Measurements from ENCODE around the gene ZNF672. TPM values are rescaled to one million over a fixed set of nuclear protein-coding genes. Genes with fewer than 3 reads are reported as not detected.
A peak's percentile ranks its signal among the peaks of the same experiment; 100 is the strongest.

The ZNF672 gene
- total and polyA plus RNA-seq, 2 of the 13 experiments (the other 11 are each of a cell fraction or from before 2014, with no cell fraction given) = 17.2 to 22.9 TPM

GRCh38 chr1:248810000-248810726 is 27.9 kb upstream of the ZNF672 start:
- H3K4me2 ChIP-seq (ENCODE audit: low read depth, low read length) = no peak overlapping the region
- FAIRE-seq = no peak
- intact Hi-C loops (cut with micrococcal nuclease; ENCODE audit: unreplicated experiment) = loop anchor here (5.0 kb wide), 1 partner anchor 58 kb away; no protein-coding TSS in a partner anchor
- POLR2A ChIA-PET = no interaction called here
- in situ Hi-C loops (cut with HindIII; ENCODE audit: extremely low pct_ligation_motif_present, low pct_unique_long_range_greater_than_20kb) = no loop called here
- DNase-seq (ENCODE audit: low spot score) = no peak
- peaks cover 8 to 34% of the 10 kb centered on the region in 2 experiments; a peak in 4 of 5 replicates for H3K36me3 ChIP-seq (replicated peaks in 1 of 2; ENCODE audit: control insufficient read depth in 1 of 2, insufficient read depth in 2 of 2, low read length in 2 of 2)
- CTCF ChIA-PET (ENCODE audit: low intra/inter-chr PET ratio, low total read pairs) = no interaction called here
- H3K4me1 ChIP-seq (ENCODE audit: insufficient read depth, low read length) = peaks cover 20% of the 10 kb centered on the region
- H3K27ac ChIP-seq (ENCODE audit: extremely low read length, insufficient read depth, low read length) = no peak overlapping the region
- H4K20me1 ChIP-seq (ENCODE audit: insufficient read depth, low read length) = no peaks in the 10 kb centered on the region
- ATAC-seq = no peak
- TF ChIP-seq RBM22 (optimal IDR thresholded peaks at IDR 0.05; ENCODE audit: low read length) (peak; percentile 23), AGO2 (optimal IDR thresholded peaks at IDR 0.05; ENCODE audit: low read depth, low read length) (peak; percentile 33), ARNT2 (CRISPR knock-in tag; IDR thresholded peaks at IDR 0.05; ENCODE audit: low read depth) (no peak), ZNF264 (CRISPR knock-in tag; IDR thresholded peaks at IDR 0.05) (no peak), ZNF350 (CRISPR knock-in tag; IDR thresholded peaks at IDR 0.05; ENCODE audit: borderline replicate concordance, low read depth) (no peak), IRF9 (CRISPR knock-in tag; IDR thresholded peaks at IDR 0.05; ENCODE audit: borderline replicate concordance) (no peak), ZNF770 (CRISPR knock-in tag; IDR thresholded peaks at IDR 0.05) (no peak)
- no peak overlapping the region for H3K4me3 ChIP-seq (replicated peaks in 1 of 3; ENCODE audit: insufficient read depth in 1 of 3, low read depth in 2 of 3, low read length in 3 of 3)
- no peaks in the 10 kb centered on the region for H3K79me2 ChIP-seq (ENCODE audit: insufficient read depth, low read length)
- BruUV-seq (replicated peaks) = no TSS peak
- no peak overlapping the region for H2AFZ ChIP-seq (ENCODE audit: low read length)
- no peaks in the 10 kb centered on the region for H3K9me3 ChIP-seq (ENCODE audit: low read length)
- WGBS (ENCODE audit: low lambda C conversion rate) = 85% methylated on average over 10 of the region's 10 CpGs
- no peaks in the 10 kb centered on the region; a peak in 1 of 5 replicates for H3K27me3 ChIP-seq (ENCODE audit: control insufficient read depth in 1 of 2, insufficient read depth in 2 of 2, low read length in 2 of 2)
- no peak overlapping the region for H3K9ac ChIP-seq (ENCODE audit: insufficient read depth, low read depth, low read length)

All from HepG2 (cell line).